Fibroblast of skin of left biceps (primary cell): ENCODE data around the gene C16orf96.
A peak's percentile ranks its signal among the peaks of the same experiment; 100 is the strongest.

ENCODE experiments used
- DNase-seq, 2 experiments: peaks; one replicate each; pipeline ENCODE4 v3.0.0-alpha.2; 2013; ENCODE audit warnings: low read depth in 2 of 2

Gene C16orf96

DNA sequence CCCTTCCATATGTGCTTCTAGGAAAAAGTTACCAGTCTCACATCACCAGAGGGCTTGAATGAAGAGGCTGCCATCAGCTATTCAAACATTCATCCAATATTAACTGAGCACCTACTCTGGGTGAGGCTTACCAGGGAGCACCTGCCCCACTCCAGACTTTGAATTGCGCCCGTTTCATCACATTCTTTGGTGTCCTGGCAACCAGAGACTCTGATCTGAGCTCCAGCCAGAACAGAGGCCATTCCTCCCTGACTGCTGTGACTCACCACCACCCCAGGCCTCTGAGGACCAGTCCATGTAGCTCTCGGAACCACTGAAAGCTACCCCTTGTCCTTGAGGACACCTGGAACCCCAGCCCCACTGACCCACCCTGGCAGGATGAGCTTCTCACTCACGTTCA lies at the start of gene C16orf96:
Gene C16orf96, plus strand, starts transcription at position 229 of the 400 bp plus-strand sequence. Its CDS starts 150 bp downstream, at position 379.
- no peak for DNase-seq

DNA sequence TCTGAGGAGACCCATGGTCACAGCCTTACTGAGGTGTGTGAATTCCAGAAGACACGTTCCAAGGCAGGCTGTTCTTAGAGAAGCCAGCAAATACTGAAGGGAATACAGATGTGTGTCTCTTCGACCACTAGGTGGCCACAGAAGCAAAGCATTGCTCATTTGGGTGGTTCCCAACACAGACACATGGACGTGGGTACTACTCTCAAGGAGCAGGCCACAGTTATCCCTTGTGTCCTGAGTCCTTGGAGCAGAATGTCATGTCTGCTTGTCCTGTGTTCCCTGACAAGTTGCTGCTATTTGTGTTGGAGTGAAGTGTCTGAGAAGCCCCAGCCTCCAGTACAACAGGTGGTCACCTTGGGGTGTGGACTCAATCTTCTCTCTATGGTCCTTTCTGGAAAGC lies 49.7 kb upstream of the C16orf96 start:
- DNase-seq: peak; percentile 44 to 45

DNA sequence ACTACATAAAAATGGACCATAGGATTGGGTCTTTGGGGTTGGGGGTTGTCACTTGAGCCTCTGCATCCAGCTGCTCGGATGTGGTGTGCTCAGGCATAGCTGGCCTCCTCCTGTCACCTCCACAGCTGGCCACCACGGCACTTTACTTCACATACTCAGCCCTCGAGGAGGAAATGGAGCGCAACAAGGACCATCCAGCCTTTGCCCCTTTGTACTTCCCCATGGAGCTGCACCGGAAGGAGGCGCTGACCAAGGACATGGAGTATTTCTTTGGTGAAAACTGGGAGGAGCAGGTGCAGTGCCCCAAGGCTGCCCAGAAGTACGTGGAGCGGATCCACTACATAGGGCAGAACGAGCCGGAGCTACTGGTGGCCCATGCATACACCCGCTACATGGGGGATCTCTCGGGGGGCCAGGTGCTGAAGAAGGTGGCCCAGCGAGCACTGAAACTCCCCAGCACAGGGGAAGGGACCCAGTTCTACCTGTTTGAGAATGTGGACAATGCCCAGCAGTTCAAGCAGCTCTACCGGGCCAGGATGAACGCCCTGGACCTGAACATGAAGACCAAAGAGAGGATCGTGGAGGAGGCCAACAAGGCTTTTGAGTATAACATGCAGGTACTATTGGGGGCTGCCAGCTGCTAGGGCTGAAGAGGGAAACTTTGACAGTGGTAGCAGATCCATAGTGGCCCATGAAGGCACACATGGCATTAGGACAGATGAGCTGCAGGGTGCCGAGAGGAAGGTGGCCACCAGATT lies 48.4 kb upstream of the C16orf96 start:
- DNase-seq: no peak

DNA sequence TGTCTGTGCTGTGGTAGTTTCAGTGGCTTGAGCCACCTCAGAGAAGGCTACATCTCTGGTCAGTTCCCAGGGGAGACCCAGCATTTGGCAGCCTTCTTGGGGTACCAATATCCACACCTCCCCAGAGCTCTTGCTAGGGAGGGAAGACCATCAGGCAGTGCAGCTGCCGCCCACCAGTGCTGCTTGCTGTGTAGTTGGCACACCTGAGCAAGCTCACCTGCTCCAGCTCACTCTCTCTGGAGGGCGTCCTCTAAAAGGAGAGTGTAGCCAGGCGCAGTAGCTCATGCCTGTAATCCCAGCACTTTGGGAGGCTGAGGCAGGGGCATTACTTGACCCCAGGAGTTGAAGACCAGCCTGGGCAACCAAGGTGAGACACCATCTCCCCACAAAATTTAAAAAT lies 47.3 kb upstream of the C16orf96 start:
- no peak for DNase-seq

DNA sequence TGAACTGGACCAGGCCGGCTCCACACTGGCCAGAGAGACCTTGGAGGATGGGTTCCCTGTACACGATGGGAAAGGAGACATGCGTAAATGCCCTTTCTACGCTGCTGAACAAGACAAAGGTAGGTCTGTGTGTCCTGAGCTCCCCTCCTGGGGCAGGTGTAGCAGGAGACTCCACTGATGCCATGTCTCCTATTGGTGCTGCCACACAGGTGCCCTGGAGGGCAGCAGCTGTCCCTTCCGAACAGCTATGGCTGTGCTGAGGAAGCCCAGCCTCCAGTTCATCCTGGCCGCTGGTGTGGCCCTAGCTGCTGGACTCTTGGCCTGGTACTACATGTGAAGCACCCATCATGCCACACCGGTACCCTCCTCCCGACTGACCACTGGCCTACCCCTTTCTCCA lies 46.7 kb upstream of the C16orf96 start:
- no peak for DNase-seq

DNA sequence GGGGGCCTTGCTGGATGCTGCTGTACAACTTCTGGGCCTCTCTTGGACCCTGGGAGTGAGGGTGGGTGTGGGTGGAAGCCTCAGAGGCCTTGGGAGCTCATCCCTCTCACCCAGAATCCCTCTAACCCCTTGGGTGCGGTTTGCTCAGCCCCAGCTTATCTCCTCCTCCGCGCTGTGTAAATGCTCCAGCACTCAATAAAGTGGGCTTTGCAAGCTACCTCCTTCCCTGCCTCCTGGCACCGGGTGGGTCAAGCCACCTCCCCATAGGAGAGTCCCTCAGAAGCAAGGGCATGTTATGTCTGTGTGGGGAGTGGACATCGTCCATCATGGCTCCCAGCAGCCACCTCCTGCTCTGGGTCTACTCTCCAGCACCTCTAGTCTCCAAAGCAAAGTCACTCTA lies 46.0 kb upstream of the C16orf96 start:
- DNase-seq: no peak

DNA sequence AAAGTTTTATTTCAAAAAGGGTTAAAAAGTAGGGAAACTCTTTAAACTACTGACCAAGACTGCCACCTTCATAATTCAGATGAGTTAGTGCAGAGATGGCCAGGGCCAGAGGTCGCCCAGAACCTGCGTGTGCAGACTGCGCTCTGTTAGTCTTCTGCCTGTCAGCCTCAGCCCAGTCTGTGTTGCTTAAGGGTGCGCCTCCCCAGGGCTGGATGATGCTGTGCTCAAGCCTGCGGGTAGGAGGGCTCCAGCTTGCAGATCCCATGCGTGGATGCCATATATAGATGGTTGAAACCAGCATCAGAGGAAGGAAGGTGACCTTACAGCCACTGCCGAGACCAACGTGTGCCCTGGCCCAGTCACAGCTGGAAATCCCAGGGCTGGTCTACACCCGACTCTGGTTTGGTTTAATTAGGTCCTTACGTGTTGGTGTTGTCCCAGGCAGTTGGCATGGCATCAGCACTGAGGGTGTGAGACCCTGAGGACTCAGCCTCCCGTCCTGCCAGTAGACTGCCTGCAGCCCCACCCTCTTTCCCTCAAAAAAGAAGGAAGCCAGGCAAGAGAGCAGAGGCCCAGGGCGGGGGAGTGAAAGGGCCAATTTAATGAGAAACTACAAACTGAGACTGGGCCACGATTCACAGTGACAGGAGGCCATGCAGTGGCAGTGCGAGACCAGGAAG lies 45.3 kb upstream of the C16orf96 start:
- no peak for DNase-seq

DNA sequence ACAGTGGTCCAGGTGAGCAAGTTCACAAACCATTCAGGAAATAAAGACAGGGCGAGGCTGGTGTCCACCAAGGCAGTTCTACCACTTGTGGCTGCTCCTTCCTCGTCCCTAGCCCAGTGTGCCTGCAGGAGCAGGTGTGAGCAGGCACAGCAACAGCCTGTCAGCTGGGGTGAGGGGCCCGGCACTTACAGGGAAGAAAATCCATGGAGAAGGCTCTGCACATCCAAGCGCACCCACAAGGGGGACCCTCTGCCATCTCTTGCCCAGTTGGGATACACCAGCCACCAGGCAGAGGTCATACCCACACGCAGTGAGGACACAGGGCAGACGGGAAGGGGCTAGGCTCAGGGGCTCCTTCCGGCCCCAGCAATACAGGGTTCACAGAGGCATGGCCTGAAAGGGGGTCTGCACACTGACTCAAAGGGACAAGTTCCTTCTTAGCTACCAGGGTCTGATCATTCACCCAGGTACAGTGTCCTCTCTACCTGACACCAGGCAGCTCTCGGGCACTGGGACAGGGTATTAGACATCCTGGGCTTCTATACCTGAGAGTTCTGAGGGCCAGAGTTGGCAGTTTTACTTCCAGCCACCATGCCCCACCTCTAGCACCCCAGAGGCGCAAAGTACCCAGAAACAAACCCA lies 44.6 kb upstream of the C16orf96 start:
- DNase-seq: no peak

DNA sequence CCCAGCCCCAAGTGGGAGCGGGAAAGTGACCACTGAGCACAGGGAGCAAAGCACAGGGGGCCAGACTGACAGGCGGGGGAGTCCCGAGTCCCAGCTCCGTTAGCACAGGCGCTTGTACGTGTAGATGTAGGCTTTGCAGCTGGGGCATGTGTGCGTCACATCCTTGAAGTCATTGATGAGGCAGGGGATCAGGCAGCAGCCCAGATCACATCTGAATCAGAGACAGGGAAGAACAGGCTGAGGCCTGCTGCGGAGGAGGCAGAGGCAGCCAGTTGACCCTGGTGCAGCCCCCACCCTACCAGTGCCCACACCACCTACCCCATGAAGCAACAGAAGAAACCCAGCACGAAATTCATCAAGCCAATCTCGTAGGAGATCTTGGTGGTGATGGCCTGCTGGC lies 43.7 kb upstream of the C16orf96 start:
- no peak for DNase-seq

DNA sequence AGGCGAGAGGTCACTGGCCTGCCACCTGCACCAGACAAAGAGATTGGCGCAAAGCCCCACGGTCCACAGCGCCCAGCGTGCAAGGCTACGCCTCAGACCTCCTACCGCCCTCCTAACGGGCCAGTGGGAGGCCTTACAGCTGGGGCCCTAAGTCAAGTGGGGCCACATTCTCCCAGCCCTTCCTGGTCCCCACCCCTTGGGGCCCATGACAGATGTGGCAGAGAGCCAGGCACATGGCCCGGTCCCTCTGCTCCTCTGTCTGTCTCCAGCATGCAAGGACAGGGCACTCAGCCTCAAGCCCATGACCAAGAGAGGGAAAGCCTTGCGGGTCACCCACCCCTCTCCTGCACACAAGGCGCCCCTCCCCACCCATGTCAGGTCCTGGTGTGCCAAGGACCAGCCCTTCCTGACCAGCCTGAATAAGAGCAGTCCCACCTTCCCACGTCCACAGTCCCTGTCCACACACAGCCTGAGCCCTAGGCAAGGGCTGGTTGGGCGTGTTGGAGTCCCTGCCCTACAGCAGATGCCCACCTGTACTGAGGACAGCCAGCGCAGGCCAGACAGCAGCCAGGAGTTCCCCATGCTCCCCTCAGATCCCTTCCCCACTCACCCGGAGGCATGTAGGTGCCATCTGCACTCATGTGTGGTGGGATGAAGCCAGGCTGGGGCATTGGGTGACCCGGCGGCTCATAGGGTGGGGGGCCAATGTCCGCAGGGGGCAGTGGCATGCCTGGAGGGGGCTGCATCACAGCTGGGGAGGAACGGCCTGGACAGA lies 42.9 kb upstream of the C16orf96 start:
- no peak for DNase-seq

DNA sequence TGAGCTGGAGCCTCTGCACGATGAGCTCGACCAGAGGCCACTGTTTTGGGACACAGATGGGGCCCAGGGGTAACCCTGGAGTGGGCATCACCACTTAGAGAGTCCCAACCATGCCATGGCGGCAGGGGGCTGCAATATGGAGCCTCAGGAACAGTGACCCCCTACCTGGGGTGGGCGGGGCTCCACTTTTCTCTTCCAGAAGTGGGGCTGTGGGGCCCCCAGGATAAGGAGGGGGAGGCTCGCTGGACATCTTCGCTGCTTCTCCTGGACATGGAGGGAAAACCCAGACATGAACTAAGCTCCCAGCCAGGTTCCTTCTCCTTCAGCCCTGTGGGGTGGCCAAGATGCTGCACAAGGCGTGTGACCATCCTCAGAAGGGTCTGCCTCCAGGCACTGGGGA lies 42.3 kb upstream of the C16orf96 start:
- DNase-seq: no peak

DNA sequence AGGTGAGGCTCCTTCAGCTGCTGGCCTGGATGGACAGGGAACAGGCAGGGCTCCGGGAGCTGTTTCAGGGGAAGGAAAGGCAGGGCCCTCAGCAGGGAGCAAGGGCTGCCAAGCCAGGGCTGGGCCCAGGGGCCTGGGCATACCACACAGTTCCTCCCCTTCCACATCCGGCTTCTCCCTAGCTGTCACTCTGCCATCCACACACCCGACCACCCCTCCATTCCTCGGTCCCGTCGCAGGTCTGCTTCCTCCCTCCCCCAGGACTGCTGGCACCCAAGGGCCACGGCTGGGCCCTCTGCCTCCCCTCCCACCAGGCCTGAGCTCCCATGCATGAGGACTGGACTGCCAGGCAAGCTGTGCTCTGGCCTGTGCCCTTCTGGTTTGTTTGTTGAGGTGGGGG lies 41.5 kb upstream of the C16orf96 start:
- DNase-seq: no peak

DNA sequence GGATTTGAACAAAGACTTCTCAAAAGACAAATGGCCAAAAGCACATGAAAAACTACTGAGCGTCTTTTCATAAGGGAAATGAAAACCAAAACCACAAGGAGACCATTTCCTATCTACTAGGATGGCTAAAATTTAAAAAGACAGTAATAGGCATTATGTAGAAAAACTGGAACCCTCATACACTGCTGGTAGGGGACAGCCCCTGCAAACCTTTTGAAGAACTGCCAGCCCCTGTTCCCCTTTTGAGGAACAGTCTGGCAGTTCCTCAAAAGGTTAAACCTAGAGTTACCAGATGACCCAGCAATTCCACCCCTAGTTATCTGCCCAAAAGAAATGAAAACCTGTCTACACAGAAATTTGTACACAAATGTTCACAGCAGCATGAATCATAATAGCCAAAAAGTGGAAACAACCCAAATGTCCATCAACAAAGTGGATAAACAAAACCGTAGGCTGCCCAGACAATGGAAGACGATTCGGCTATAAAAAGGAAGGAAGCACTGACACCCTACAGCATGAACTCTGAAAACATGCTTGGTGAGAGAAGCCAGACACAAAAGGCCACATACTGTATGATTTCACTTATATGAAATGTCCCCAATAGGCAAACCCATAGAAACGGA lies 40.4 kb upstream of the C16orf96 start:
- DNase-seq: no peak

DNA sequence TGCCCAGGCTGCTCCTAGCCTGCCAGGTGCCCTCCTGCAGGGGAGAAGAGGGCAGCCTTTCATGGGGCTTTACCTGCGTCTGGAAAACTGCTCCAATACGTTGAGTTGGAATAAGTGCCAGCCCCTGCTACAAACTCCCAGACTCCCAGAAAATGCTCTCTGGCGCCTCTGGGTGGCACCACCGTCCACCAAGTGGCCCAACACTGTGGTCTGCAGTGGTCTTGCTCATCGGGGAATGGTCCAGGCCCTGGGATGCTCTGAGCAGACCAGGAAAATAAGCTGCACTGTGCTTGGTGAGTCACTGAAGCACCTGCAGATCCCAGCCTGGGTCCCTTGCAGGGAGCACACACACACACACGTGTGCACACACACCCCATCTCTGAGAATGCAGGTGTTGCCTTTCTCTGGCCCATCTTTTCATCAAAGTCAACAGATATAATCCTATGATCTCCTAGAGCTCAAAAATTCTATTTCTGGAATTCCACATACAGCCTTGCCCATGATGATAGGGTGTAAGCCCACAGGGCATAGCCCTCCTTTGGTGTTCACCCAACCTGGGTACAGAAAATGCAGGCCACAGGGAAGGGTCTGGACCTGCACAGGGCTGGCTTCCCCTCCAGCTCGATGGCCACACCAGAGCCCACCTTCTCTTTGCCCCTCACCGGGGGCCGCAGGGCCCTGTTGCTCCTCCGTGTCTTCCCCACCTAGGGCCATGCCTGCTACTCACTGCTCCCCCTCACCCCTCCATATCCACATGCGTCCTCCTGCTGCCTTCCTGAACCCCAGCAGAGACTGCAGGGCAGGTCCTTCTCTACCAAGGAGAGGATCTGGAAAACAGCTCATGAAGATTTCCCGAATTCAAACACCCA lies 38.1 kb upstream of the C16orf96 start:
- no peak for DNase-seq

DNA sequence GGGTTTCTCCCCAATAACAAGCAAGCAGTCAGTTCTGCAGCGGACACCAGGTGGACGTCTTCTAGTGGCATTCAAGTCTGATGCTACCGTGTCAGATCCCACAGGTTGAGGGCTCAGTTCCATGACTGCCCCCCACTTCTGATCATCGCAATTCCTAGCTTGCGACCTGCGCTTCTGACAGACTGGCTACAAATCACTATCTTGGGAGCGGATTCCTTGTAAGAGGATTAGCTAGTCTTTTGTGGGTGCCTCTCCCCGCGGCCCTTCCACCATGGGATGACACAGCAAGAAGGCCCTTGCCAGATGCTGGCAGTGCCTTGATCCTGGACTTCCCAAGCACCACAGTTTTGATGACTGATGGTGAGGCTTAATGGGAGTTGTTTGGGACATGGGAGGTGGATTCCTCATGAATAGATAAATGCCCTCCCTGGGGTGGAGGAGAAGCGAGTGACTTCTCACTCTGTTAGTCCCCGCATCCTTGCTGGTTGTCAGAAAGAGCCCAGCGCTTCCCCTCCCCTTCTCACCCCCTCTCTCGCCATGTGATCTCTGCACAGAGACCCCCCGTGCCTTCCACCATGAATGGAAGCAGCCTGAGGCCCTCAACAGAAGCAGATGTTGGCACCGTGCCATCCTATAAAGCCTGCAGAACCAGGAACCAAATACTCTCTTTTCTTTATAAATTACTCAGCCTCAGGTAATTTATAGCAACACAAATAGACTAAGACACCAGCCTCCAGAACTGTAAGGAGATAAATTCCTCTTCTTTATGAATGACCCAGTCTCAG lies 36.7 kb upstream of the C16orf96 start:
- no peak for DNase-seq

DNA sequence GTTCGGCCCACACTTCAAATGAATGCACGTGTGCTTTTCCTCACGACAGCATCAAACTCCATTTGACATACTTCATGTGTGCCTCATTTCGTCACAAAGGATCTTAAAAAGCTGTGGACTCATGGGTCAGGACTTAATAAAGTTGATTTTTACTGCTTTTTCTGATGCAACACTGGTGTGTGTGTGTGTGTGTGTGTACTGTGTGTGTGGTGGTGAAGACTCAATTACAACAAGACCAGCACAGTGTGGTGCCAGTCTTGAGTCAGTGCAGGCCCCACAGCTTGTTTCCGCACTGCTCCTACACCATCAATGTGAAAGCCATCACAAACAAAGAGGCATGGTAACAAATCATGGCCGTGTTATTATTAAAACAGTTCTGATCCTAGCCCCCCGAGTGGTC lies 35.2 kb upstream of the C16orf96 start:
- DNase-seq: no peak

DNA sequence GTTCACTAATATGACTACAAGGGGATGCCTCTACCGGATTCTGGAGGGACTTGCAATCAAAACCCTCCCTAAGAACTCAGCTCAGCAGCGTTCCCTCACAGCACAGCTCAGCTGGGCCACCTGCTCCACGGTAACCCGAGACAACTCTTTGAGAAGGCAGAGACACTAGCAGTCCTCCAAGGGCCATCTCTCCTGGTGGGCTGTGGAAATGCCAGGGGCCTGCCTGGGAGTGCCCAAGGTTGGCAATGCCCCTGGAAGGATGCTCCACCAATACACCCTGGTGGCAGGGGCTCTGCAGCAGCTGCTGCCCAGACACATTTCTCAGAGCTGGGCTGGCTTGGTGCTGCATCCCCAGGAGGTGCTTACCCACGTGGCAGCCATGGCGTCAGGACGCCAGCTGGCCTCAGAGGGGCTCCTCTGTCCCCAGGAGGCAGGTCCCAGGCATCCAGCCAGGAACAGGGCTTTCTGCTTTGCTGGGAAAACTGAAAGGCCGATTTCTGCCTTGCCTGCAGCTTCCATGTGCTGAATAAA lies 34.0 kb upstream of the C16orf96 start:
- no peak for DNase-seq

DNA sequence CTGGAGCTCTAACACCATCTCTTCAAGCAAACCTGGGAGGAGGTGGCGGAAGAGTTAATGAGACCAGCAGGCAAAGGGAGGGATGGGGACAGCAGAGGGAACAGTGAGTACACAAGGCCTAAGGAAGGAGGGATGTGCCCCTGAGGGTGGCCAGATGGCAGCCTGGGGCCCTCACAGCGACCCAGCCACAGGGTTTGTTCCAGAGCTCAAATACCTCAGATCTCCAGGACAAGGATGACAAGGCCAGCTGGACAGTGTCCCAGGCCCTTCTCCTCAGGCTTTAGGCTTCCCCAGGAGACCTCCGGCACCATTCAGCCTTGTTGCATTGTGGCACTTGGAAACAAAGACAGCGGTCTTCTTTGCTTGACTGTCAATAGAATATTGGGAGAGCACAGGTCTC lies 32.5 kb upstream of the C16orf96 start:
- DNase-seq: no peak

DNA sequence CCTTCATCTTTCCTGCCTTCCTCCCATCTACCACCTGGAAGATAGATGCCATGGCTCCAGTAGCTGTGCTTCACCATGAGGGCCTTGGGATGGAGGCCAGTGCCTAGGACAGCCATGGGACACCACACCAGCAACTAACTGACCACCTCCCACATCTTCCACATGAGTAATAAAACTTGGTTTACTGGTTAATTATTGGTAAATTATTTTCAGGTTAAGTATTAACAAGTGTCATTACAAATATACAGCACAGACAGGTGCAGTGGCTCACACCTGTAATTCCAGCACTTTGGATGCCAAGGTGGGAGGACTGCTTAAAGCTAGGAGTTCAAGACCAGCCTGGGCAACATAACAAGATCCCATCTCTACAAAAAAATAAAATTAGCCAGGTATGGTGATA lies 31.6 kb upstream of the C16orf96 start:
- DNase-seq: no peak

DNA sequence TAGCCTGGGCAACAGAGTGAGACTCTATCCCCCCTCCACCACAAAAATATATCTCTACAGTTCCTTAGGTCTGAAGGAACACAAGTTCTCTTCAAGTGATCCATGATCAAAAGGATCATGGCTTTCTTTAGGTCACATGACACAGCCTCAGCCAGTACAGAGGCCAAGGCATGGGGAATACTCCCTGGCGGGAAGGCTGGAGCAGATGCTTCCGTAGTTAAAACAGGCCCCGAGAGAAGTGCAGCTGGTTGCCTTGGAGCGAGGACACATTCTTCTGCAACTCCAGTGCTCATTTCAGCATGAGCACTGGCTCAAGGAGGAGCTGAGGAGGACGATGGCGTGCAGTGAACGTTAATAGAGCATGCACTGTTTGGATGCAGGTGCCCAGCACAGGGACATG lies 31.1 kb upstream of the C16orf96 start:
- DNase-seq: no peak
